Bronchial epithelial cell (primary cell): Measurements from ENCODE around the gene LCTL. TPM values are rescaled to one million over a fixed set of nuclear protein-coding genes. Genes with fewer than 3 reads are reported as not detected.
A peak's percentile ranks its signal among the peaks of the same experiment; 100 is the strongest.
"Not testable (repeated sequence)": the region's sequence is repeated elsewhere in the genome, so short reads cannot be mapped to it uniquely, and the experiment has no call there.

Source experiments
- DNase-seq: peaks from one replicate; pipeline ENCODE4 v3.0.0-alpha.2; 2010; ENCODE audit warnings: low read depth
- FAIRE-seq: peaks from 2 replicates; lab custom pipeline; 2011; peaks lifted over from hg19 to GRCh38; lab: Jason Lieb, UNC
- H3K27me3 ChIP-seq: 2 replicates; pipeline ENCODE4 v1.5.1; 2011; ENCODE audit warnings: low read length; ENCODE audit not compliant: control insufficient read depth, insufficient read depth
- H3K36me3 ChIP-seq: 2 replicates; pipeline ENCODE4 v1.5.1; 2011; ENCODE audit warnings: low read length; ENCODE audit not compliant: control insufficient read depth, insufficient read depth
- H3K4me3 ChIP-seq: 2 replicates; pipeline ENCODE4 v1.5.1; 2011; ENCODE audit warnings: mild to moderate bottlenecking, low read depth, low read length, control low read depth
- CTCF ChIP-seq: IDR thresholded peaks from 2 replicates; pipeline ENCODE4 v1.5.1; 2011; ENCODE audit warnings: mild to moderate bottlenecking, moderate library complexity, low read length, control low read depth, inconsistent platforms; ENCODE audit not compliant: insufficient read depth, severe bottlenecking
- total RNA-seq: library from RNA; depleted of rRNA; stranded (reverse); fragments of >200 nt; gene quantifications from 2 replicates; pipeline ENCODE4 v1.2.1, GENCODE V29; 2014

Gene LCTL
- total RNA-seq, 1 donor from 2014 or later = 0.26 TPM

DNA sequence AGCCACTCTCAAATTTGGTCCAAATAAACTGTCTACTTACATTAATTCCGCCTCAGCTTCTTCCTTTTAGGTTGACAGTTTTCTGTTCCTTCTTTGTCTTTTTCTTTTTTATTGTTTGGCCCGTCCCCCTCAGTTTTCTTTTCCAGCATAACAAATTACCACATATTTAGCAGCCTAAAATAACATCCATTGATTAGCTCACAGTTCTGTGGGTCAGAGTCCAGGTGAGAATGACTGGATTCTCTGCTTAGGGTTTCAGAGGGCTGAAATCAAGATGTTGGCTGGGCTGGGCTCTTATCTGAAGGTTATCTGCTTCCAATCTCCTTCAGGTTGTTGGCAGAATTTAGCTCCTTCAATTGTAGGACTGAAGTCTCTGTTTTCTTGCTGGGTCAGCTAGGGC is 24.6 kb upstream of the LCTL start:
- TF ChIP-seq CTCF = no peak
- no peaks in the 10 kb centered on the region for H3K36me3 ChIP-seq
- FAIRE-seq (no peak), DNase-seq (no peak)
- peaks cover 4% of the 10 kb centered on the region for H3K27me3 ChIP-seq
- no peak overlapping the region for H3K4me3 ChIP-seq

- not testable (repeated sequence) for H3K4me3 ChIP-seq, H3K36me3 ChIP-seq, FAIRE-seq
Observed at GRCh38 chr15:66589429-66589828, 23.6 kb upstream of the LCTL start.

GRCh38 chr15:66588971-66589370 is 23.2 kb upstream of the LCTL start:
- H3K4me3 ChIP-seq = no peak overlapping the region
- H3K36me3 ChIP-seq = no peaks in the 10 kb centered on the region
- DNase-seq (no peak), FAIRE-seq (no peak)
- no peak for TF ChIP-seq CTCF
- H3K27me3 ChIP-seq = peaks cover 4% of the 10 kb centered on the region

More at GRCh38 chr15:66589429-66589828, 23.6 kb upstream of the LCTL start:
- H3K27me3 ChIP-seq, DNase-seq: not testable (repeated sequence)

GRCh38 chr15:66588537-66588936 is 22.7 kb upstream of the LCTL start:
- H3K27me3 ChIP-seq = peaks cover 4% of the 10 kb centered on the region
- no peak for FAIRE-seq
- no peak for DNase-seq
- H3K4me3 ChIP-seq = no peak overlapping the region
- peak; percentile 3 for TF ChIP-seq CTCF
- H3K36me3 ChIP-seq = no peaks in the 10 kb centered on the region

DNA sequence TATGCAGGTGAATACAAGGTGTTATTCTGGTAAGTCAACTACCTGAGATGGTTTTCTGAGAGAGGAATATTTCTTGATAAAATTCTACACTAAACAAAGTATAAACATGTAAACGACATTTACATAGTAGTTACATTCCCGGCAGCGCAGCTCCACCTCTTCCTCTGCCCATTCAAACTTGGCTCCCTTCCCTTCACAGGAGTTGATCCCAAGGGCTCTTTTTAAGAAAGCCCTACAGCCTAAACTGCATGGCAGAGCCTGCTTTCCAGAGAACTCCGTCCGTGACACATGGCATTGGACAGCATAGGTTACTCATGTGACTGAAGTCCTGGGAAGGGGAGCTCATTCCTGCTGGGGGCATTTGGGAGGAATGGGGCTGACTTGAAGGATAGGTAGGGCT is 22.0 kb upstream of the LCTL start:
- Histone ChIP-seq H3K36me3 (no peaks in the 10 kb centered on the region), H3K27me3 (peaks cover 4% of the 10 kb centered on the region), H3K4me3 (no peak overlapping the region)
- no peak for DNase-seq
- FAIRE-seq = no peak
- no peak for TF ChIP-seq CTCF

DNA sequence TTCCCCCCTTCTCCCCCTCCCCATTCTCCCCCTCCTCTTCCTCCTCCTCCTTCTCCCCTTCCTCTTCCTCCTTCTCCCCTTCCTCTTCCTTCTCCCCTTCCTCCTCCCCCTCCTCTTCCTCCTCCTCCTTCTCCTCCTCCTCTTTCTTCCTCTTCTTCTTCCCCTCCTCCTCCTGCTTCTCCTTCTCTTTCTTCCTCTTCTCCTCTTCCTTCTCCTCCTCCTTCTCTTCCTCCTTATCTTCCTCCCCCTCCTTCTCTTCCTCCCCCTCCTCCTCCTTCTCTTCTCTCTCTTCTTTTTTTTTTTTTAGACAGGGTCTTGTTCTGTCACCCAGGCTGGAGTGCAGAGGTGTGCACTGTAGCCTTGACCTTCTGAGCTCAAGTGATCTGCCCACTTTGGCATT is 21.2 kb upstream of the LCTL start:
- no peak for DNase-seq
- Histone ChIP-seq H3K4me3 (no peak overlapping the region), H3K27me3 (peaks cover 4% of the 10 kb centered on the region), H3K36me3 (no peaks in the 10 kb centered on the region)
- no peak for TF ChIP-seq CTCF
- no peak for FAIRE-seq
